Measurements from ENCODE around the gene KRT20.

DNA sequence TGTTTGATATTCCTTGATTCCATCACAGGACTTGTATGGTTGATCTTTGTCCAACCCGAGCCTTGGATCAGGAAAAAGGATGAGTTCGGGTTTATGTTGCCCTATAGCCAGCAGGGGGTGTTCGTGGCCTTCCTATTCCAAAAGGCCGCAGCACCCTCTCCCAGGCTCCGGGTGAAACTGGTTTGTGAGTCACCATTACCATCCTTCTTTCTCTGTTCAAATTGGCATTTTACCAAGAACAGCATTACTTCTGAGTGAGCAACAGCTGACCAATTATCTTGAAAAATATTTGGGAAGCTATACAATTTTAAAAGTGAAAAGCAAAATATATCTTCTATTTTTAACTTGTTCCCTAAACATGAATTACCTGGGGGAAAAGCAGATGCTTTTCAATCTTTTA is 24.3 kb upstream of the KRT20 start:
- TF ChIP-seq CTCF (IDR thresholded peaks at IDR 0.05; ENCODE audit: low read depth, low read length) (peak; percentile 62), MAX (IDR thresholded peaks at IDR 0.05; ENCODE audit: low read depth, low read length) (no peak), POLR2A (IDR thresholded peaks at IDR 0.05; ENCODE audit: extremely low read depth, insufficient read length) (no peak), MYC (IDR thresholded peaks at IDR 0.05; ENCODE audit: low read depth, low read length) (no peak)
